Lung (tissue), 12 donors: ENCODE data around the gene PLEKHM1. TPM values are rescaled to one million over a fixed set of nuclear protein-coding genes. Genes with fewer than 3 reads are reported as not detected.
"Not testable (repeated sequence)": the region's sequence is repeated elsewhere in the genome, so short reads cannot be mapped to it uniquely, and the experiment has no call there.

Experiments
- ATAC-seq: fragments of 200-7000 bp; cut with Tn5 transposase; one replicate; pipeline ENCODE4 v1.9.1; 2020; ENCODE audit warnings: moderate number of reproducible peaks; ENCODE audit not compliant: insufficient read depth, low FRiP score
- DNase-seq, 3 donors: peaks; one replicate each; pipeline ENCODE4 v3.0.0-alpha.2; 2013 to 2017
- H3K27ac ChIP-seq, 2 donors: one replicate each; pipeline ENCODE4 v1.5.1; 2013; ENCODE audit warnings: mild to moderate bottlenecking in 2 of 2, moderate library complexity in 2 of 2, control low read depth in 1 of 2, inconsistent platforms in 1 of 2, low read depth in 1 of 2, low read length in 1 of 2
- H3K27me3 ChIP-seq, 3 donors: one replicate each; pipeline ENCODE4 v1.5.1; 2013; ENCODE audit warnings: low read length in 2 of 3; ENCODE audit not compliant: control insufficient read depth in 3 of 3, insufficient read depth in 3 of 3
- H3K36me3 ChIP-seq, 4 donors: one replicate each; pipeline ENCODE4 v1.5.1; 2013; ENCODE audit warnings: low read length in 4 of 4, mild to moderate bottlenecking in 1 of 4, moderate library complexity in 1 of 4; ENCODE audit not compliant: control insufficient read depth in 4 of 4, insufficient read depth in 4 of 4
- H3K4me1 ChIP-seq, 5 donors: one replicate each; pipeline ENCODE4 v1.5.1; 2013; ENCODE audit warnings: low read length in 5 of 5, mild to moderate bottlenecking in 2 of 5, moderate library complexity in 1 of 5; ENCODE audit not compliant: control insufficient read depth in 5 of 5, insufficient read depth in 5 of 5
- H3K4me3 ChIP-seq: one replicate; pipeline ENCODE4 v1.5.1; 2013; ENCODE audit warnings: mild to moderate bottlenecking, control low read depth, moderate library complexity
- H3K9ac ChIP-seq, 2 donors: one replicate each; pipeline ENCODE4 v1.5.1; 2013; ENCODE audit warnings: low read length in 2 of 2, control low read depth in 1 of 2; ENCODE audit not compliant: insufficient read depth in 1 of 2
- H3K9me3 ChIP-seq, 4 donors: one replicate each; pipeline ENCODE4 v1.5.1; 2013; ENCODE audit warnings: low read length in 3 of 4, mild to moderate bottlenecking in 1 of 4, moderate library complexity in 1 of 4; ENCODE audit not compliant: control insufficient read depth in 4 of 4, insufficient read depth in 3 of 4
- WGBS, 2 donors: extraction: QIAGEN DNeasy Blood & Tissue Kit; methylation state at CpG; one replicate each; pipeline ENCODE4 v1.1.7; 2013; 5-methylcytosine and 5-hydroxymethylcytosine counted together
- polyA plus RNA-seq, 2 donors: library from polyadenylated mRNA; stranded (reverse); fragments of 200-250 nt; gene quantifications; one replicate each; pipeline ENCODE4 v1.2.1, GENCODE V29; 2013
- total RNA-seq, 2 donors: library from RNA; depleted of rRNA in 1 of 2; stranded (reverse); fragments of >200 nt in 1 of 2; gene quantifications; one replicate each; pipeline ENCODE4 v1.2.1, GENCODE V29; 2014 to 2021
- TF ChIP-seq, protein P1 (sequence below): IDR thresholded peaks from 2 replicates; pipeline ENCODE4 v1.5.1; 2012; ENCODE audit warnings: mild to moderate bottlenecking; ENCODE audit errors: control extremely low read depth, extremely low read depth
- donor health status: control.
- donor health status: control.
- donor health status: Bipolar disorder and iron deficiency.
- donor health status: healthy.
- donor health status: DM: yes; HTN: yes; CAD: no.

The PLEKHM1 gene
- total and polyA plus RNA-seq, 4 donors, result 21.0 to 82.2 (median 24.4) TPM

DNA sequence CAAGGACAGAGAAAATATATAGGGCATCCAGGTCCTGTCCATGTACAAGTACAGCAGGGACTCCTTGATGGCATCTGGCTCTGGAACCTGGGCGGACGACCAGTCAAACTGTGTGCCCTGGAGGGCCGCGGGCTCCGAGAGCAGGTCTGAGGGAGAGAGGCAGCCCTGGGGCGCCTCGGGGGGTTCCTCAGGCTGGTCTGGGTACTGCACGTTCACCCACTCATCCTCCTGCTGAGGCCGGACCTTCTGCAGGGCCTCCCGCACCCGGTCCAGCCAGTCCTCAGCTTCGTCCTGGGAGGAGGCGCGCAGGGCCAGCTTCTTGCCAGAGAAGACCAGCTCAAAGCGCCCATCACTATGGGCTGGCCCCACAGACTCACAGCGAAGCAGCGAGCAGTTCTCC, 36.8 kb downstream of the PLEKHM1 start:
- not testable (repeated sequence) for ATAC-seq, H3K4me1 ChIP-seq, H3K9ac ChIP-seq, DNase-seq, H3K9me3 ChIP-seq, H3K27ac ChIP-seq, H3K27me3 ChIP-seq, H3K4me3 ChIP-seq
- WGBS, 2 donors, result 93 to 98% methylated on average over 12 to 17 of the region's 17 CpGs
- peaks cover 0 to 34% (median 6%) of the 10 kb centered on the region in 4 donors for H3K36me3 ChIP-seq

DNA sequence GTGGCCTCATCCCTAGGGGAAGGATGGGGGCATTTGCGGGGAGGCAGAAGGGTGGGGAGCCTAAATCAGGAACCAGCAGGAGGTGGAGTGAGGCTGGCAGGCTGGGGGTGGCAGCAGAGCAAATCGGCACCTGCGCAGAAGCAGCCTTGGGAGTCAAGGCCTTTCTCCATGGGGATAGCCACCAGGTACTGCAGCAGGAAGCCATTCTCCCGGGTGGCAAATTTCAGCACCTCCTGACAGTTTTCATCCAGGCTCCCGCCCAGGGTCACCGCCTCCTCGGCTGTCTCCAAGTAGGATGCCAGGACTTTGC, 37.3 kb downstream of the PLEKHM1 start:
- not testable (repeated sequence) for H3K9me3 ChIP-seq, ATAC-seq, DNase-seq, H3K27me3 ChIP-seq, H3K9ac ChIP-seq, H3K27ac ChIP-seq, H3K4me1 ChIP-seq, H3K4me3 ChIP-seq
- peaks cover 0 to 34% (median 7%) of the 10 kb centered on the region in 4 donors for H3K36me3 ChIP-seq
- 91 to 94% methylated on average over 3 to 4 of the region's 7 CpGs for WGBS, 2 donors

DNA sequence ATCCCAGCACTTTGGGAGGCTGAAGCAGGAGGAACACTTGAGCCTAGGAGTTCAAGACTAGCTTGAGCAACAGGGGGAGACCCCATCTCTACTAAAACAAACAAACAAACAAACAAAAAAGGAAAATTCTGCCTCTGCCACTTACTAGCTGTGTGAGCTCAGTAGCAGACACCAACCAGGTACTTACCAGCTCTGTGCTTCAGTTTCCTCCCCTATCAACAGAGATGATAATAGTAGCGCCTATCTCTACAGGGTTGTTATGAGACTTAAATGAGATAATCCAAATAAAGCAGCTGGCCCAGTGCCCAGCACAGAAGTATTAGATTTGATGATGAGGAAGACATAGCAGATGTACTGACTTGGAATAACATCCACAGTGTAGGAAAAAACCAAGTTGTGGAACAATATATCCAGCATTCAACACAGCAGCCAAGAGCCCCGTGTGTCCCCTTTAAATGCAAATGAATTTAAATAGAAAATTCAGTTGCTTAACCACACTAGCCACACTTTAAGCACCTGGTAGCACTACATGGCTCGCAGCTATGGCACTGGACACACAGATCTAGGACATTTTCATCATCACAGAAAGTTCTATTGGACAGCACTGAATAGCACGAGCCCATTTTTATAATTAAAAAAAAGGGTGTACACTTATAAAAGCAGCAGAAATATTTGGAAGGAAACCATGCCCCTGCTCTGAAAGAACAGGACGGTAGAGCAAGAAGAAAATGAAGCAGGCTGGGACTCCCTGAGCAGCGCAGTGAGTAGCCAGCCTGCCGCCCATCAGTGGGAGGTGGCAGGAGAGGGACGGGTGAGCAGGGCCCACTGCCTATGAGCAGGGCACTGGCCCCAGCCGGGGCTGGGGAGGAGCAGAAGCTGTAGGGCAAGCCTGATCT, 37.9 kb downstream of the PLEKHM1 start:
- not testable (repeated sequence) for H3K27me3 ChIP-seq, H3K4me1 ChIP-seq, DNase-seq, H3K9ac ChIP-seq, H3K9me3 ChIP-seq, ATAC-seq, H3K27ac ChIP-seq, H3K4me3 ChIP-seq
- peaks cover 0 to 31% (median 7%) of the 10 kb centered on the region in 4 donors for H3K36me3 ChIP-seq
- 68 to 75% methylated on average over 9 of the region's 9 CpGs for WGBS, 2 donors

DNA sequence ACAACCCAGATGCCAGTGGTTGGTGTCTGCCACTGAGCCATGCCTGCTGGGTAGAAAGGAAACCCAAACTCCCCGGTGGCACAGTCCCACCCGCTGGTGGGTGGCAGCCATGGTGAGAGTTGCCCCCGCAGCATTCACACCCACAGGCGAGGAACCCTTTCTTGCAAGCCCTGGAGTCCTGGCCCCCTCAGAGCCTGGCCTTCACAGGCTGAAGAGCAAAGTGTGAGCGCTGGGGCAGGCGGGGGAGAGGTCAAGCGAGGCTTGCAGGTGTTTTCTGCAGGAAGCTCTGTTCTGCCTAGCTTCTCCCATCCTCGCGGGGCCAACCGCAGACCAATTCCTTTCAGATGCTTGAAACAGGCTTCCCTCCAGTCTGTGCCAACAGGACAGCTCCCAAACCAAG, 38.9 kb downstream of the PLEKHM1 start:
- not testable (repeated sequence) for H3K27me3 ChIP-seq, H3K4me3 ChIP-seq, ATAC-seq, H3K4me1 ChIP-seq, H3K9ac ChIP-seq, H3K9me3 ChIP-seq, DNase-seq, H3K27ac ChIP-seq
- peaks cover 0 to 30% (median 5%) of the 10 kb centered on the region in 4 donors for H3K36me3 ChIP-seq
- 65 to 88% methylated on average over 6 to 7 of the region's 10 CpGs for WGBS, 2 donors

DNA sequence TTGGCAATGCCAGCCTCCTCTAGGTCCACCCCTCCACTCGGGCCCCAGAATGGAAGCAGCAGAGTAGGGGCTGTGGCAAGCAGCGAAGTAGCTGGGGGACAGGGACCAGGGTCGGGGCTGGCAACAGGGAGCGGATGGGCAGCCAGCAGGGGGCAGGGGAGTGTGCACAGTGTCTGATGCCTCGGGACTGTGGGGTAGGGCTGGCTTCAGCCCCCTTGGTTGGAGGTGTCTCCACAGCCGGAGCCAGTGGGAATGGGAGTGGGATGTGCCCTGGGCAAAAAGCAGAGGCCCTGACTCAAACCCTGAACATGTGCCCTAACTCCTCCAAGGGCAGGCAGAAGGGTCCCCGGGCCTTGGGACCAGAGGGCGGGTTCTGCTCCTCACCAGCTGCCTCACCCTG, 39.4 kb downstream of the PLEKHM1 start:
- DNase-seq, result no peak
- TF ChIP-seq, protein P1, sequence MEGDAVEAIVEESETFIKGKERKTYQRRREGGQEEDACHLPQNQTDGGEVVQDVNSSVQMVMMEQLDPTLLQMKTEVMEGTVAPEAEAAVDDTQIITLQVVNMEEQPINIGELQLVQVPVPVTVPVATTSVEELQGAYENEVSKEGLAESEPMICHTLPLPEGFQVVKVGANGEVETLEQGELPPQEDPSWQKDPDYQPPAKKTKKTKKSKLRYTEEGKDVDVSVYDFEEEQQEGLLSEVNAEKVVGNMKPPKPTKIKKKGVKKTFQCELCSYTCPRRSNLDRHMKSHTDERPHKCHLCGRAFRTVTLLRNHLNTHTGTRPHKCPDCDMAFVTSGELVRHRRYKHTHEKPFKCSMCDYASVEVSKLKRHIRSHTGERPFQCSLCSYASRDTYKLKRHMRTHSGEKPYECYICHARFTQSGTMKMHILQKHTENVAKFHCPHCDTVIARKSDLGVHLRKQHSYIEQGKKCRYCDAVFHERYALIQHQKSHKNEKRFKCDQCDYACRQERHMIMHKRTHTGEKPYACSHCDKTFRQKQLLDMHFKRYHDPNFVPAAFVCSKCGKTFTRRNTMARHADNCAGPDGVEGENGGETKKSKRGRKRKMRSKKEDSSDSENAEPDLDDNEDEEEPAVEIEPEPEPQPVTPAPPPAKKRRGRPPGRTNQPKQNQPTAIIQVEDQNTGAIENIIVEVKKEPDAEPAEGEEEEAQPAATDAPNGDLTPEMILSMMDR, result no peak

DNA sequence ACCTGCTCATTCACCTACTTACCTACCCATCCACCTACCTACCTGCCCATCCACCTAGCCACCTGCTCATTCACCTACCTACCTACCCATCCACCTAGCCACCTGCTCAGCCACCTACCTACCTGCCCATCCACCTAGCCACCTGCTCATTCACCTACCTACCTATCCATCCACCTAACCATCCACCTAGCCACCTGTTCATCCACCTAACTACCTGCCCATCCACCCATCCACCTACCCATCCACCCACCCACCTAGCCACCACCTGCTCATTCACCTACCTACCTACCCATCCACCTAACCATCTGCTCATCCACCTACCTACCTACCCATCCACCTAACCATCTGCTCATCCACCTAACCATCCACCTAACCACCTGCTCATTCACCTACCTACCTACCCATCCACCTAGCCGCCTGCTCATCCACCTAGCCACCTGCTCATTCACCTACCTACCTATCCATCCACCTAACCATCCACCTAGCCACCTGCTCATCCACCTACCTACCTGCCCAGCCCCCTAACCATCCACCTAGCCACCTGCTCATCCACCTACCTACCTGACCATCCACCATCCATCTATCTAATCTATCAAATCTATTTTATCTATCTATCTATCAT, 40.7 kb downstream of the PLEKHM1 start:
- not testable (repeated sequence) for H3K27me3 ChIP-seq, ATAC-seq, DNase-seq, H3K27ac ChIP-seq, H3K4me1 ChIP-seq, H3K9ac ChIP-seq, H3K4me3 ChIP-seq, H3K9me3 ChIP-seq
- WGBS, 2 donors, result 96 to 98% methylated on average over 1 of the region's 1 CpG
- H3K36me3 ChIP-seq, result peaks cover 0 to 26% (median 5%) of the 10 kb centered on the region in 4 donors

More for the DNA sequence above, 39.4 kb downstream of the PLEKHM1 start:
- Histone ChIP-seq H3K9ac (no peak overlapping the region), H3K36me3 (peaks cover 0 to 26% (median 5%) of the 10 kb centered on the region in 4 donors), H3K4me1 (peaks cover 0 to 3% (median 0%) of the 10 kb centered on the region in 5 donors), H3K4me3 (no peak overlapping the region), H3K9me3 (no peaks in the 10 kb centered on the region), H3K27ac (no peak overlapping the region), H3K27me3 (no peaks in the 10 kb centered on the region)
- WGBS, 2 donors, result 90 to 93% methylated on average over 8 of the region's 8 CpGs
- ATAC-seq, result no peak

DNA sequence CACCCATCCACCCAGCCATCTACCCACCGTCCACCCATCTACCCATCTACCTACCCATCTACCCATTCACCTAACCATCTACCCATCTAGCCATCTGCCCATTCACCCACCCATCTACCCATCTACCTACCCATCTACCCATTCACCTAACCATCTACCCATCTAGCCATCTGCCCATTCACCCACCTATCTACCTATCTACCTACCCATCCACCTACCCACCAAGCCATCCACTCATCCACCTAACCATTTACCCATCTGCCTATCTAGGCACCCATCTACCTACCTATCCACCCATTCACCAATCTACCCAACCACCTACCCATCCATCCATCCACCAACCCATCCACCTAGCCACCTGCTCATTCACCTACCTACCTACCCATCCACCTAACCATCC, 41.3 kb downstream of the PLEKHM1 start:
- DNase-seq, H3K27ac ChIP-seq, H3K9me3 ChIP-seq, H3K4me3 ChIP-seq, H3K27me3 ChIP-seq, H3K4me1 ChIP-seq, ATAC-seq, H3K9ac ChIP-seq: not testable (repeated sequence)
- H3K36me3 ChIP-seq, result peaks cover 0 to 23% (median 3%) of the 10 kb centered on the region in 4 donors
- WGBS, 2 donors, result 97 to 100% methylated on average over 1 of the region's 1 CpG
